ENCODE data around the gene LSM14A. TPM values are rescaled to one million over a fixed set of nuclear protein-coding genes. Genes with fewer than 3 reads are reported as not detected.

Gene LSM14A
- total and polyA plus RNA-seq, 2 of the 8 experiments (the other 6 are each of a cell fraction or from before 2014, with no cell fraction given) = 117 to 195 TPM

GRCh38 chr19:34213283-34213682 is 41.0 kb downstream of the LSM14A start:
- no peak overlapping the region for H2AFZ ChIP-seq (ENCODE audit: low read length)
- H3K14ac ChIP-seq (ENCODE audit: insufficient read length) = no peak overlapping the region
- H3K9ac ChIP-seq (replicated peaks in 1 of 4; ENCODE audit: extremely low read depth in 1 of 4, low read depth in 3 of 4, low read length in 3 of 4) = no peak overlapping the region
- DNase-seq (ENCODE audit: low read depth in 1 of 2, low spot score in 2 of 2) (no peak), FAIRE-seq (no peak)
- H3K9me3 ChIP-seq (ENCODE audit: insufficient read depth in 2 of 2, low read depth in 1 of 2, low read length in 1 of 2) = no peaks in the 10 kb centered on the region
- H4K5ac ChIP-seq (ENCODE audit: insufficient read length, low read depth, low read length) = no peak overlapping the region
- no peak overlapping the region for H2BK120ac ChIP-seq (replicated peaks; ENCODE audit: low read depth, low read length)
- 90% methylated on average over 2 of the region's 2 CpGs; no CpG with 5 or more reads in 1 of the 2 experiments for WGBS, 2 experiments (ENCODE audit: extremely low coverage in 1 of 2, insufficient coverage in 1 of 2, insufficient read length in 1 of 2, insufficient replicate concordance in 2 of 2, low coverage in 1 of 2, low lambda C conversion rate in 2 of 2, missing lambda C conversion rate in 1 of 2)
- no peak overlapping the region for H3K4me2 ChIP-seq (ENCODE audit: insufficient read depth in 1 of 2, low read depth in 2 of 2, low read length in 2 of 2)
- no peak overlapping the region for H2BK20ac ChIP-seq (ENCODE audit: low read length)
- no peaks in the 10 kb centered on the region for H4K20me1 ChIP-seq (replicated peaks in 1 of 2; ENCODE audit: control insufficient read depth in 1 of 2, insufficient read depth in 2 of 2, low read length in 2 of 2)
- no peak overlapping the region for H2BK12ac ChIP-seq (ENCODE audit: low read depth, low read length)
- H2BK15ac ChIP-seq (ENCODE audit: low read length) = no peak overlapping the region
- peaks cover 0 to under 1% of the 10 kb centered on the region in 2 experiments; a peak in 1 of 4 replicates for H3K79me2 ChIP-seq (ENCODE audit: control insufficient read depth in 1 of 2, insufficient read depth in 2 of 2, low read length in 2 of 2)
- H2BK5ac ChIP-seq (ENCODE audit: low read depth, low read length) = no peak overlapping the region
- H2AK5ac ChIP-seq (ENCODE audit: low read depth, low read length) = no peak overlapping the region
- no peak overlapping the region for H4K8ac ChIP-seq (ENCODE audit: extremely low read depth, insufficient read depth, low read length)
- no peaks in the 10 kb centered on the region; the same call in 1 of the 2 replicates for H3K79me1 ChIP-seq (ENCODE audit: low read depth, low read length)
- H3K4me1 ChIP-seq (replicated peaks in 1 of 4; ENCODE audit: control insufficient read depth in 3 of 4, insufficient read depth in 4 of 4, low read length in 3 of 4) = no peaks in the 10 kb centered on the region
- H3K23ac ChIP-seq (ENCODE audit: insufficient read length) = no peak overlapping the region
- H3K23me2 ChIP-seq (ENCODE audit: low read depth, low read length) = no peaks in the 10 kb centered on the region
- no peak overlapping the region for H3K27ac ChIP-seq (ENCODE audit: low read depth, low read length)
- no peak overlapping the region for H3K4ac ChIP-seq (replicated peaks; ENCODE audit: insufficient read length, low read depth, low read length)
- H3K56ac ChIP-seq (replicated peaks; ENCODE audit: insufficient read length, low read depth, low read length) = no peak overlapping the region
- no peak overlapping the region for H3K18ac ChIP-seq (ENCODE audit: extremely low read depth, low read length)
- H3K27me3 ChIP-seq (replicated peaks in 1 of 4; ENCODE audit: control insufficient read depth in 3 of 4, extremely low read depth in 1 of 4, insufficient read depth in 3 of 4, low read length in 3 of 4) = no peaks in the 10 kb centered on the region
- ChIA-PET POLR2A (ENCODE audit: partially characterized antibody) (interaction anchor here (1.5 kb wide), 1 partner anchor 11 kb away, joined by 6 read pairs; no protein-coding TSS in a partner anchor), CTCF (ENCODE audit: partially characterized antibody) (no interaction called here)
- no peak overlapping the region for H4K91ac ChIP-seq (replicated peaks; ENCODE audit: insufficient read length, low read length)
- H3K4me3 ChIP-seq (ENCODE audit: extremely low read depth in 1 of 4, insufficient read depth in 2 of 4, low read depth in 3 of 4, low read length in 4 of 4) = no peak overlapping the region
- peaks cover 6 to 55% (median 23%) of the 10 kb centered on the region in 4 experiments for H3K36me3 ChIP-seq (ENCODE audit: control insufficient read depth in 2 of 4, insufficient read depth in 4 of 4, low read length in 3 of 4)
- no peak for TF ChIP-seq SIX5 (IDR thresholded peaks at IDR 0.05; ENCODE audit: low read depth, low read length)
- TF ChIP-seq TCF12 (IDR thresholded peaks at IDR 0.05; ENCODE audit: low read depth, low read length) = no peak
- no peak for TF ChIP-seq BCL11A (IDR thresholded peaks at IDR 0.05; ENCODE audit: low read depth in 2 of 2, low read length in 2 of 2)
- no peak for TF ChIP-seq RBBP5 (IDR thresholded peaks at IDR 0.05; ENCODE audit: borderline replicate concordance, low read depth, low read length)
- no peak for TF ChIP-seq JUN (IDR thresholded peaks at IDR 0.05; ENCODE audit: low read depth, low read length)
- no peak for TF ChIP-seq ATF3 (IDR thresholded peaks at IDR 0.05; ENCODE audit: insufficient read depth, low read depth, low read length)
- TF ChIP-seq USF2 (IDR thresholded peaks at IDR 0.05; ENCODE audit: low read length) = no peak
- no peak for TF ChIP-seq ATF2 (IDR thresholded peaks at IDR 0.05; ENCODE audit: low read length)
- TF ChIP-seq TAF1 (IDR thresholded peaks at IDR 0.05; ENCODE audit: low read depth, low read length) = no peak
- no peak for TF ChIP-seq EZH2 (IDR thresholded peaks at IDR 0.05; ENCODE audit: low read depth, low read length, severe bottlenecking)
- TF ChIP-seq SP2 (IDR thresholded peaks at IDR 0.05; ENCODE audit: low read length) = no peak
